HG03558 (cell line): ENCODE results near the gene ENHO.

Source experiments
- ATAC-seq: cut with Tn5 transposase; IDR thresholded peaks from one replicate; pipeline ENCODE4 v1.9.1; 2021; ENCODE audit warnings: moderate number of reproducible peaks; ENCODE audit not compliant: unreplicated experiment; ENCODE audit errors: extremely low read depth

The ENHO gene

GRCh38 chr9:34522971-34523797 lies at the start of gene ENHO:
Gene ENHO (minus strand): TSS chr9:34522990. CDS start chr9:34521695, 1,295 bp downstream.
- no peak for ATAC-seq

GRCh38 chr9:34572092-34572491 lies 49.3 kb upstream of the ENHO start:
- no peak for ATAC-seq

- no peak for ATAC-seq
Observed at GRCh38 chr9:34571481-34571810, 48.7 kb upstream of the ENHO start.

GRCh38 chr9:34570809-34571480 lies 48.2 kb upstream of the ENHO start:
- no peak for ATAC-seq

GRCh38 chr9:34570376-34570775 lies 47.6 kb upstream of the ENHO start:
- no peak for ATAC-seq

- ATAC-seq: no peak
Observed at GRCh38 chr9:34568774-34569173, 46.0 kb upstream of the ENHO start.

GRCh38 chr9:34568133-34568532 lies 45.3 kb upstream of the ENHO start:
- ATAC-seq: no peak

GRCh38 chr9:34566972-34567371 lies 44.2 kb upstream of the ENHO start:
- ATAC-seq: no peak

GRCh38 chr9:34566322-34566721 lies 43.5 kb upstream of the ENHO start:
- ATAC-seq: no peak

GRCh38 chr9:34565856-34566255 lies 43.1 kb upstream of the ENHO start:
- no peak for ATAC-seq

- ATAC-seq: no peak
Observed at GRCh38 chr9:34564617-34565016, 41.8 kb upstream of the ENHO start.

- ATAC-seq: no peak
Observed at GRCh38 chr9:34563262-34563661, 40.5 kb upstream of the ENHO start.

- no peak for ATAC-seq
Observed at GRCh38 chr9:34562135-34562745, 39.5 kb upstream of the ENHO start.

- no peak for ATAC-seq
Observed at GRCh38 chr9:34560599-34561214, 37.9 kb upstream of the ENHO start.

- no peak for ATAC-seq
Observed at GRCh38 chr9:34559624-34560455, 37.0 kb upstream of the ENHO start.

- ATAC-seq: no peak
Observed at GRCh38 chr9:34558919-34559623, 36.3 kb upstream of the ENHO start.

- ATAC-seq: no peak
Observed at GRCh38 chr9:34558364-34558763, 35.6 kb upstream of the ENHO start.

- no peak for ATAC-seq
Observed at GRCh38 chr9:34557426-34558321, 34.9 kb upstream of the ENHO start.

GRCh38 chr9:34556949-34557348 lies 34.2 kb upstream of the ENHO start:
- no peak for ATAC-seq
